Subcutaneous abdominal adipose tissue (tissue), 5 donors: Measurements from ENCODE around the gene NAV2.
"Not testable (repeated sequence)": the region's sequence is repeated elsewhere in the genome, so short reads cannot be mapped to it uniquely, and the experiment has no call there.

ENCODE experiments used
- H3K27ac ChIP-seq: one replicate; pipeline ENCODE4 v1.7.0; 2013; ENCODE audit warnings: low read depth, mild to moderate bottlenecking, inconsistent platforms, low read length, moderate library complexity
- H3K27me3 ChIP-seq, 5 donors: one replicate each; pipeline ENCODE4 v1.7.0; 2013; ENCODE audit warnings: low read length in 5 of 5, inconsistent platforms in 1 of 5; ENCODE audit not compliant: control insufficient read depth in 5 of 5, insufficient read depth in 4 of 5
- H3K36me3 ChIP-seq, 5 donors: one replicate each; pipeline ENCODE4 v1.7.0; 2013; ENCODE audit warnings: low read length in 5 of 5; ENCODE audit not compliant: control insufficient read depth in 5 of 5, insufficient read depth in 5 of 5
- H3K4me1 ChIP-seq, 5 donors: one replicate each; pipeline ENCODE4 v1.7.0; 2013; ENCODE audit warnings: low read length in 5 of 5, mild to moderate bottlenecking in 3 of 5, moderate library complexity in 1 of 5; ENCODE audit not compliant: control insufficient read depth in 5 of 5, insufficient read depth in 5 of 5
- H3K4me3 ChIP-seq, 5 donors: one replicate each; pipeline ENCODE4 v1.7.0; 2013; ENCODE audit warnings: low read length in 5 of 5, low read depth in 1 of 5
- H3K9ac ChIP-seq, 5 donors: one replicate each; pipeline ENCODE4 v1.7.0; 2013; ENCODE audit warnings: low read length in 5 of 5, mild to moderate bottlenecking in 4 of 5, moderate library complexity in 3 of 5
- H3K9me3 ChIP-seq, 5 donors: one replicate each; pipeline ENCODE4 v1.7.0; 2013; ENCODE audit warnings: low read length in 5 of 5; ENCODE audit not compliant: control insufficient read depth in 5 of 5
- donor health status: healthy.
- donor health status: healthy.
- donor health status: healthy.
- donor health status: healthy.
- donor health status: healthy.

NAV2 gene

GRCh38 chr11:19955660-19956059 lies 243.0 kb downstream of the NAV2 start:
- Histone ChIP-seq H3K36me3 (no peaks in the 10 kb centered on the region), H3K4me3 (no peak overlapping the region), H3K4me1 (peaks cover 0 to 22% (median 0%) of the 10 kb centered on the region in 5 donors), H3K9me3 (no peaks in the 10 kb centered on the region), H3K27me3 (no peaks in the 10 kb centered on the region), H3K27ac (no peak overlapping the region), H3K9ac (no peak overlapping the region)

- H3K9me3 ChIP-seq = no peaks in the 10 kb centered on the region
- no peak overlapping the region for H3K27ac ChIP-seq
- H3K36me3 ChIP-seq = no peaks in the 10 kb centered on the region
- H3K4me3 ChIP-seq = no peak overlapping the region
- H3K27me3 ChIP-seq = no peaks in the 10 kb centered on the region
- H3K4me1 ChIP-seq = peaks cover 0 to 22% (median 0%) of the 10 kb centered on the region in 5 donors
- no peak overlapping the region for H3K9ac ChIP-seq
Observed at GRCh38 chr11:19956228-19956627, 243.6 kb downstream of the NAV2 start.

- no peaks in the 10 kb centered on the region for H3K27me3 ChIP-seq
- H3K36me3 ChIP-seq = no peaks in the 10 kb centered on the region
- H3K27ac ChIP-seq = no peak overlapping the region
- H3K9me3 ChIP-seq = no peaks in the 10 kb centered on the region
- no peak overlapping the region for H3K4me3 ChIP-seq
- H3K9ac ChIP-seq = no peak overlapping the region
- peaks cover 0 to 15% (median 0%) of the 10 kb centered on the region in 5 donors for H3K4me1 ChIP-seq
Observed at GRCh38 chr11:19957294-19957943, 244.8 kb downstream of the NAV2 start.

- Histone ChIP-seq H3K4me1 (peaks cover 0 to 8% (median 0%) of the 10 kb centered on the region in 5 donors), H3K36me3 (no peaks in the 10 kb centered on the region), H3K27ac (no peak overlapping the region), H3K9ac (no peak overlapping the region), H3K9me3 (no peaks in the 10 kb centered on the region), H3K27me3 (no peaks in the 10 kb centered on the region), H3K4me3 (no peak overlapping the region)
Observed at GRCh38 chr11:19958204-19958603, 245.6 kb downstream of the NAV2 start.

GRCh38 chr11:19959210-19959609 lies 246.6 kb downstream of the NAV2 start:
- Histone ChIP-seq H3K4me1 (no peaks in the 10 kb centered on the region), H3K9me3 (no peaks in the 10 kb centered on the region), H3K4me3 (no peak overlapping the region), H3K27ac (no peak overlapping the region), H3K36me3 (no peaks in the 10 kb centered on the region), H3K9ac (no peak overlapping the region), H3K27me3 (no peaks in the 10 kb centered on the region)

- Histone ChIP-seq H3K27ac (no peak overlapping the region), H3K9ac (no peak overlapping the region), H3K4me3 (no peak overlapping the region), H3K4me1 (no peaks in the 10 kb centered on the region), H3K36me3 (no peaks in the 10 kb centered on the region), H3K9me3 (no peaks in the 10 kb centered on the region), H3K27me3 (no peaks in the 10 kb centered on the region)
Observed at GRCh38 chr11:19959648-19960059, 247.0 kb downstream of the NAV2 start.

- H3K36me3 ChIP-seq, H3K9me3 ChIP-seq, H3K4me3 ChIP-seq, H3K9ac ChIP-seq, H3K4me1 ChIP-seq, H3K27me3 ChIP-seq, H3K27ac ChIP-seq: not testable (repeated sequence)
Observed at GRCh38 chr11:19960410-19960809, 247.8 kb downstream of the NAV2 start.

- Histone ChIP-seq H3K27me3 (no peaks in the 10 kb centered on the region), H3K4me1 (no peaks in the 10 kb centered on the region), H3K9ac (no peak overlapping the region), H3K4me3 (no peak overlapping the region), H3K9me3 (no peaks in the 10 kb centered on the region), H3K36me3 (no peaks in the 10 kb centered on the region), H3K27ac (no peak overlapping the region)
Observed at GRCh38 chr11:19961225-19961624, 248.6 kb downstream of the NAV2 start.

- Histone ChIP-seq H3K4me1 (no peaks in the 10 kb centered on the region), H3K4me3 (no peak overlapping the region), H3K36me3 (no peaks in the 10 kb centered on the region), H3K9me3 (no peaks in the 10 kb centered on the region), H3K27ac (no peak overlapping the region), H3K9ac (no peak overlapping the region), H3K27me3 (no peaks in the 10 kb centered on the region)
Observed at GRCh38 chr11:19962053-19962800, 249.6 kb downstream of the NAV2 start.

GRCh38 chr11:19962801-19963175 lies 250.2 kb downstream of the NAV2 start:
- H3K27me3 ChIP-seq = no peaks in the 10 kb centered on the region
- no peak overlapping the region for H3K9ac ChIP-seq
- no peak overlapping the region for H3K4me3 ChIP-seq
- no peaks in the 10 kb centered on the region for H3K36me3 ChIP-seq
- H3K27ac ChIP-seq = no peak overlapping the region
- no peaks in the 10 kb centered on the region for H3K9me3 ChIP-seq
- H3K4me1 ChIP-seq = no peaks in the 10 kb centered on the region
